Measurements from ENCODE around the gene MCF2L.

MCF2L gene

GRCh38 chr13:113148940-113149503 is 180.0 kb downstream of the MCF2L start:
- no peak for DNase-seq (ENCODE audit: low spot score)
